Neuronal stem cell (in vitro differentiated cells): ENCODE data around the gene ARPIN.
"Not testable (repeated sequence)": the region's sequence is repeated elsewhere in the genome, so short reads cannot be mapped to it uniquely, and the experiment has no call there.

ENCODE experiments used
- DNase-seq: peaks from one replicate; pipeline ENCODE4 v3.0.0-alpha.2; 2013; ENCODE audit warnings: low spot score
- H2AFZ ChIP-seq: one replicate; pipeline ENCODE4 v1.6.1; 2013; ENCODE audit warnings: mild to moderate bottlenecking, low read length, inconsistent platforms
- H2AK5ac ChIP-seq: 2 replicates; pipeline ENCODE4 v1.6.1; 2013; ENCODE audit warnings: low read depth, mild to moderate bottlenecking, inconsistent platforms, low read length, moderate library complexity, mixed read lengths
- H2BK120ac ChIP-seq: 2 replicates; pipeline ENCODE4 v1.6.1; 2013; ENCODE audit warnings: low read depth, mild to moderate bottlenecking, inconsistent platforms, low read length, moderate library complexity, mixed read lengths
- H2BK12ac ChIP-seq: one replicate; pipeline ENCODE4 v1.6.1; 2013; ENCODE audit warnings: low read length, inconsistent platforms
- H2BK15ac ChIP-seq: 2 replicates; pipeline ENCODE4 v1.6.1; 2013; ENCODE audit warnings: mild to moderate bottlenecking, low read length, inconsistent platforms, mixed read lengths
- H2BK5ac ChIP-seq: one replicate; pipeline ENCODE4 v1.6.1; 2013; ENCODE audit warnings: inconsistent platforms, mild to moderate bottlenecking, low read length, moderate library complexity
- H3K14ac ChIP-seq: one replicate; pipeline ENCODE4 v1.6.1; 2013; ENCODE audit warnings: low read length, inconsistent platforms
- H3K18ac ChIP-seq: 2 replicates; pipeline ENCODE4 v1.6.1; 2013; ENCODE audit warnings: low read length, inconsistent platforms
- H3K23ac ChIP-seq: 2 replicates; pipeline ENCODE4 v1.6.1; 2013; ENCODE audit warnings: low read depth, mild to moderate bottlenecking, mixed read lengths, low read length, inconsistent platforms; ENCODE audit not compliant: poor library complexity
- H3K27ac ChIP-seq: replicated peaks from 3 replicates; pipeline ENCODE4 v1.5.1; 2013; ENCODE audit warnings: low read length, inconsistent platforms
- H3K27me3 ChIP-seq, 3 experiments: 2 replicates each; pipeline ENCODE4 v1.6.1; 2013; ENCODE audit warnings: low read length in 3 of 3, mild to moderate bottlenecking in 2 of 3, inconsistent platforms in 1 of 3, low read depth in 1 of 3, mixed read lengths in 1 of 3, moderate library complexity in 1 of 3; ENCODE audit not compliant: control insufficient read depth in 3 of 3, insufficient read depth in 3 of 3
- H3K36me3 ChIP-seq, 2 donors: replicated peaks in 1 of 2; 2 replicates each; pipeline ENCODE4 v1.6.1; 2013; ENCODE audit warnings: low read length in 2 of 2; ENCODE audit not compliant: control insufficient read depth in 2 of 2, insufficient read depth in 2 of 2
- H3K4ac ChIP-seq: 2 replicates; pipeline ENCODE4 v1.6.1; 2013; ENCODE audit warnings: inconsistent platforms, mild to moderate bottlenecking, low read length, moderate library complexity
- H3K4me1 ChIP-seq, 2 donors: 1 replicate in 1 of 2; 2 replicates in 1 of 2; pipeline ENCODE4 v1.6.1; 2013; ENCODE audit warnings: low read length in 2 of 2, low read depth in 1 of 2; ENCODE audit not compliant: control insufficient read depth in 2 of 2, insufficient read depth in 1 of 2
- H3K4me2 ChIP-seq: one replicate; pipeline ENCODE4 v1.6.1; 2013; ENCODE audit warnings: mild to moderate bottlenecking, low read length, inconsistent platforms; ENCODE audit not compliant: insufficient read depth, poor library complexity, severe bottlenecking
- H3K4me3 ChIP-seq, 2 donors: 2 replicates each; pipeline ENCODE4 v1.5.1; 2013; ENCODE audit warnings: low read length in 2 of 2, mild to moderate bottlenecking in 2 of 2, inconsistent platforms in 1 of 2, moderate library complexity in 1 of 2
- H3K79me1 ChIP-seq: one replicate; pipeline ENCODE4 v1.6.1; 2013; ENCODE audit warnings: low read depth, mild to moderate bottlenecking, inconsistent platforms, low read length, moderate library complexity
- H3K9ac ChIP-seq: one replicate; pipeline ENCODE4 v1.6.1; 2013; ENCODE audit warnings: mild to moderate bottlenecking, low read depth, low read length, inconsistent platforms; ENCODE audit not compliant: poor library complexity
- H3K9me3 ChIP-seq, 2 donors: replicated peaks in 1 of 2; 2 replicates each; pipeline versions ENCODE3 to v1.6.1; 2013; ENCODE audit warnings: low read length in 2 of 2, mild to moderate bottlenecking in 2 of 2, inconsistent platforms in 1 of 2, low read depth in 1 of 2, mixed read lengths in 1 of 2, moderate library complexity in 1 of 2; ENCODE audit not compliant: control insufficient read depth in 2 of 2, insufficient read depth in 1 of 2
- H4K8ac ChIP-seq: one replicate; pipeline ENCODE4 v1.6.1; 2013; ENCODE audit warnings: low read depth, mild to moderate bottlenecking, inconsistent platforms, low read length, moderate library complexity
- H4K91ac ChIP-seq: one replicate; pipeline ENCODE4 v1.6.1; 2013; ENCODE audit warnings: low read length, low read depth, mild to moderate bottlenecking, inconsistent platforms; ENCODE audit not compliant: poor library complexity
- WGBS, 2 donors: extraction: QIAGEN DNeasy Blood & Tissue Kit; methylation state at CpG; one replicate each; pipeline ENCODE4 v1.1.7; 2013; ENCODE audit warnings: missing lambda C conversion rate in 2 of 2, mixed read lengths in 1 of 2; ENCODE audit not compliant: insufficient read length in 2 of 2, insufficient replicate concordance in 1 of 2; ENCODE audit errors: extremely low coverage in 2 of 2; 5-methylcytosine and 5-hydroxymethylcytosine counted together

ARPIN gene

GRCh38 chr15:89857673-89858072 is 55.1 kb downstream of the ARPIN start:
- no CpG with 5 or more reads among the region's 3 CpGs for WGBS, 2 donors
- H3K18ac ChIP-seq = no peak overlapping the region

GRCh38 chr15:89855948-89856347 is 56.8 kb downstream of the ARPIN start:
- Histone ChIP-seq H3K23ac (no peak overlapping the region), H3K4me1 (no peaks in the 10 kb centered on the region), H3K18ac (no peak overlapping the region), H4K91ac (no peak overlapping the region), H3K36me3 (peaks cover 15 to 41% of the 10 kb centered on the region in 2 donors), H2AK5ac (no peak overlapping the region), H3K4ac (no peak overlapping the region), H2BK15ac (no peak overlapping the region), H2BK12ac (no peak overlapping the region), H3K9ac (no peak overlapping the region), H4K8ac (no peak overlapping the region), H2AFZ (no peak overlapping the region), H3K4me3 (no peak overlapping the region), H3K27me3 (no peaks in the 10 kb centered on the region), H3K79me1 (no peaks in the 10 kb centered on the region), H3K27ac (no peak overlapping the region), H2BK120ac (no peak overlapping the region), H3K9me3 (peaks cover 2 to 3% of the 10 kb centered on the region in 2 donors), H2BK5ac (no peak overlapping the region), H3K4me2 (no peak overlapping the region), H3K14ac (no peak overlapping the region)
- no peak for DNase-seq
- WGBS, 2 donors = no CpG with 5 or more reads among the region's 3 CpGs

More at GRCh38 chr15:89857673-89858072, 55.1 kb downstream of the ARPIN start:
- no peak overlapping the region for H4K91ac ChIP-seq
- no peaks in the 10 kb centered on the region for H3K79me1 ChIP-seq
- peaks cover 12 to 44% of the 10 kb centered on the region in 2 donors for H3K36me3 ChIP-seq
- no peak overlapping the region for H2AFZ ChIP-seq
- H2BK120ac ChIP-seq = no peak overlapping the region
- H2BK15ac ChIP-seq = no peak overlapping the region
- no peak overlapping the region for H3K27ac ChIP-seq
- H3K4ac ChIP-seq = no peak overlapping the region
- no peak for DNase-seq
- H3K4me1 ChIP-seq = no peaks in the 10 kb centered on the region
- peaks cover 2 to 3% of the 10 kb centered on the region in 2 donors for H3K9me3 ChIP-seq
- no peak overlapping the region for H3K4me2 ChIP-seq
- no peak overlapping the region for H3K4me3 ChIP-seq
- no peak overlapping the region for H3K9ac ChIP-seq
- no peaks in the 10 kb centered on the region for H3K27me3 ChIP-seq
- H2BK12ac ChIP-seq = no peak overlapping the region
- no peak overlapping the region for H3K14ac ChIP-seq
- H4K8ac ChIP-seq = no peak overlapping the region
- no peak overlapping the region for H2BK5ac ChIP-seq
- no peak overlapping the region for H2AK5ac ChIP-seq
- H3K23ac ChIP-seq = no peak overlapping the region

DNA sequence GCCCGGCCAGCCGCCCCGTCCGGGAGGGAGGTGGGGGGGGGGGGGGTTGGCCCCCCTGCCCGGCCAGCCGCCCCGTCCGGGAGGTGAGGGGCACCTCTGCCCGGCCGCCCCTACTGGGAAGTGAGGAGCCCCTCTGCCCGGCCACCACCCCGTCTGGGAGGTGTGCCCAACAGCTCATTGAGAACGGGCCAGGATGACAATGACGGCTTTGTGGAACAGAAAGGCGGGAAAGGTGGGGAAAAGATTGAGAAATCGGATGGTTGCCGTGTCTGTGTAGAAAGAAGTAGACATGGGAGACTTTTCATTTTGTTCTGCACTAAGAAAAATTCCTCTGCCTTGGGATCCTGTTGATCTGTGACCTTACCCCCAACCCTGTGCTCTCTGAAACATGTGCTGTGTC is 57.9 kb downstream of the ARPIN start:
- peaks cover 11 to 40% of the 10 kb centered on the region in 2 donors for H3K36me3 ChIP-seq
- not testable (repeated sequence) for H3K4me3 ChIP-seq, H2AFZ ChIP-seq, H3K9ac ChIP-seq, H3K18ac ChIP-seq, H3K4me1 ChIP-seq, H2AK5ac ChIP-seq, H3K4me2 ChIP-seq, H2BK15ac ChIP-seq, H3K14ac ChIP-seq, H3K79me1 ChIP-seq, H3K9me3 ChIP-seq, H2BK120ac ChIP-seq, H3K27ac ChIP-seq, H2BK5ac ChIP-seq, H4K8ac ChIP-seq, H3K27me3 ChIP-seq, H4K91ac ChIP-seq, H3K4ac ChIP-seq, H2BK12ac ChIP-seq, H3K23ac ChIP-seq, DNase-seq
- no CpG with 5 or more reads among the region's 17 CpGs for WGBS, 2 donors

DNA sequence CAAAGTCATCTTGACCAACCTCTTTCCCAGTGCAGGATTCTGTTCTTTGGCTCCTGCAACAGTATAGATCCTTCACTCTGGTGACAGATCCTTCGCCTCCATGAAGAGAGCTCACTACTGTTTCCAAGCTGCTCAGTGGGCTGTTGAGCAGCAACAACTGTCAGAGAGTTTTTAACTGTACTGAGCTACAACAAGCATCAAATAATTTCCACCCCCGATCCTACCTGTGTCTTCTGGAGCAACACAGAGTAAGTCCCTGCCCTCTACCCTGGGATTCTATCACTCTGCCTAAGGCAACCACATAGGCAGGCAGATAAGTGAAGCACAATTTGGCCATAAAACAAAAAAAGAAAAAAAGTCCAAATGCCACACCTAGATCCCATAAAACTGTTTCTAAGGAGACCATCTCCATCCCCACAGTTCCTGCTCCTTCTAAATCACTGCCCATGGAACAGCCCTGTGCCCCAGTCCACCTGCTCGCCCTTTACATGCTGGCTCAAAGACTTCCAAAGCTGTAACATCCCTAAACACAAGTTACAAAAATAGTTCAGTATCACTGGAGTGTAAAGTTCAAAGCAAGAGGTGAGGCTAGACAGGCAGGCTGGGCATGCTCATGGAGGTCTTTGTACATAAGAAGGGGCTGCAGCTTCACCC is 60.3 kb downstream of the ARPIN start:
- peaks cover 0 to 3% of the 10 kb centered on the region in 2 donors for H3K9me3 ChIP-seq
- H3K9ac ChIP-seq = no peak overlapping the region
- no peak overlapping the region for H3K14ac ChIP-seq
- H2BK5ac ChIP-seq = no peak overlapping the region
- H3K18ac ChIP-seq = no peak overlapping the region
- no peak overlapping the region for H4K91ac ChIP-seq
- peaks cover 11 to 50% of the 10 kb centered on the region in 2 donors for H3K36me3 ChIP-seq
- H2BK12ac ChIP-seq = no peak overlapping the region
- H2AK5ac ChIP-seq = no peak overlapping the region
- no peaks in the 10 kb centered on the region for H3K79me1 ChIP-seq
- no peak overlapping the region for H2BK120ac ChIP-seq
- no peak overlapping the region for H3K4me3 ChIP-seq
- no peaks in the 10 kb centered on the region for H3K27me3 ChIP-seq
- no peak overlapping the region for H3K4me2 ChIP-seq
- no peak for DNase-seq
- no CpG with 5 or more reads among the region's 3 CpGs for WGBS, 2 donors
- H3K23ac ChIP-seq = no peak overlapping the region
- H2AFZ ChIP-seq = no peak overlapping the region
- no peak overlapping the region for H3K27ac ChIP-seq
- no peak overlapping the region for H4K8ac ChIP-seq
- H2BK15ac ChIP-seq = no peak overlapping the region
- H3K4me1 ChIP-seq = no peaks in the 10 kb centered on the region
- H3K4ac ChIP-seq = no peak overlapping the region
